T-helper 17 cell (primary cell): ENCODE measurements around the gene TMEM109. TPM values are rescaled to one million over a fixed set of nuclear protein-coding genes. Genes with fewer than 3 reads are reported as not detected.
A peak's percentile ranks its signal among the peaks of the same experiment; 100 is the strongest.

ENCODE experiments used
- ATAC-seq: fragments of 150-1000 bp; cut with Tn5 transposase; 2 replicates; pipeline ENCODE4 v1.10.0; 2021; ENCODE audit warnings: mild to moderate bottlenecking, moderate library complexity
- DNase-seq, 3 donors: peaks; one replicate each; pipeline versions ENCODE4 v3.0.0 to v3.0.0-alpha.2; 2020 to 2021
- H3K9me3 ChIP-seq: one replicate; pipeline ENCODE4 v1.7.0; 2013; ENCODE audit warnings: low read length, mild to moderate bottlenecking; ENCODE audit not compliant: control insufficient read depth, poor library complexity, severe bottlenecking
- H3K27ac Mint-ChIP-seq: one replicate; pipeline ENCODE4 v1.8.0; 2022; ENCODE audit warnings: mild to moderate bottlenecking, moderate library complexity, mixed read lengths
- H3K27me3 Mint-ChIP-seq: one replicate; pipeline ENCODE4 v1.8.0; 2022; ENCODE audit warnings: mixed read lengths
- H3K36me3 Mint-ChIP-seq: one replicate; pipeline ENCODE4 v1.8.0; 2022; ENCODE audit warnings: low read depth, mixed read lengths
- H3K4me1 Mint-ChIP-seq: one replicate; pipeline ENCODE4 v1.8.0; 2022; ENCODE audit warnings: mild to moderate bottlenecking, mixed read lengths
- H3K4me3 Mint-ChIP-seq: one replicate; pipeline ENCODE4 v1.8.0; 2022; ENCODE audit warnings: mild to moderate bottlenecking, moderate library complexity, mixed read lengths
- total RNA-seq, 4 donors: library from RNA in 2 of 4; stranded (reverse) in 2 of 4; gene quantifications; one replicate each; pipeline ENCODE4 v1.2.3 and lab custom pipeline; 2022 to 2026

The TMEM109 gene
- total RNA-seq, 2 donors from 2014 or later: 42.8 to 52.7 TPM

- DNase-seq (no peak), ATAC-seq (no peak)
- H3K4me3 Mint-ChIP-seq: no peak overlapping the region
- H3K4me1 Mint-ChIP-seq: peaks cover 20% of the 10 kb centered on the region
- no peaks in the 10 kb centered on the region for H3K9me3 ChIP-seq
- H3K36me3 Mint-ChIP-seq: peaks cover 9% of the 10 kb centered on the region
- peaks cover 27% of the 10 kb centered on the region for H3K27me3 Mint-ChIP-seq
- no peak overlapping the region for H3K27ac Mint-ChIP-seq
These were observed 7.3 kb downstream of the TMEM109 start for GRCh38 chr11:60921259-60921658.

- DNase-seq: no peak
- H3K9me3 ChIP-seq: no peaks in the 10 kb centered on the region
- peaks cover 32% of the 10 kb centered on the region for H3K27me3 Mint-ChIP-seq
- no peak for ATAC-seq
- peaks cover 9% of the 10 kb centered on the region for H3K36me3 Mint-ChIP-seq
- no peak overlapping the region for H3K4me3 Mint-ChIP-seq
- no peak overlapping the region for H3K27ac Mint-ChIP-seq
- peaks cover 17% of the 10 kb centered on the region for H3K4me1 Mint-ChIP-seq
These were observed 7.9 kb downstream of the TMEM109 start for GRCh38 chr11:60921777-60922335.

GRCh38 chr11:60922906-60923305, 8.9 kb downstream of the TMEM109 start:
- no peaks in the 10 kb centered on the region for H3K9me3 ChIP-seq
- H3K36me3 Mint-ChIP-seq: peaks cover 9% of the 10 kb centered on the region
- ATAC-seq (no peak), DNase-seq (no peak)
- H3K4me3 Mint-ChIP-seq: no peak overlapping the region
- no peak overlapping the region for H3K27ac Mint-ChIP-seq
- peaks cover 42% of the 10 kb centered on the region for H3K27me3 Mint-ChIP-seq
- H3K4me1 Mint-ChIP-seq: peaks cover 12% of the 10 kb centered on the region

- DNase-seq (no peak), ATAC-seq (no peak)
- Mint-ChIP-seq H3K36me3 (peaks cover 9% of the 10 kb centered on the region), H3K4me1 (peaks cover 10% of the 10 kb centered on the region), H3K27ac (no peak overlapping the region), H3K27me3 (peaks cover 42% of the 10 kb centered on the region), H3K4me3 (peak overlapping the region; percentile 79)
- H3K9me3 ChIP-seq: no peaks in the 10 kb centered on the region
These were observed 9.4 kb downstream of the TMEM109 start for GRCh38 chr11:60923326-60923725.

- H3K36me3 Mint-ChIP-seq: peaks cover 9% of the 10 kb centered on the region
- no peak for DNase-seq
- no peaks in the 10 kb centered on the region for H3K9me3 ChIP-seq
These were observed 9.8 kb downstream of the TMEM109 start for GRCh38 chr11:60923800-60924109.

GRCh38 chr11:60924110-60924905, 10.3 kb downstream of the TMEM109 start, which contains the start of gene TMEM132A:
Gene TMEM132A, plus strand, starts transcription at chr11:60924460. Its CDS starts 174 bp downstream, at chr11:60924634.
- Mint-ChIP-seq H3K27ac (no peak within 1 kb of the TSS), H3K4me3 (peak within 1 kb of the TSS; percentile 79), H3K27me3 (peaks cover 44% of the 10 kb centered on the region), H3K4me1 (peaks cover 10% of the 10 kb centered on the region), H3K36me3 (peaks cover 9% of the 10 kb centered on the region)
- DNase-seq: no peak
- ATAC-seq: peak; percentile 55
- no peaks in the 10 kb centered on the region for H3K9me3 ChIP-seq

More at GRCh38 chr11:60923800-60924109, 9.8 kb downstream of the TMEM109 start:
- no peak for ATAC-seq
- Mint-ChIP-seq H3K27ac (no peak overlapping the region), H3K4me3 (peak overlapping the region; percentile 79), H3K27me3 (peaks cover 42% of the 10 kb centered on the region), H3K4me1 (peaks cover 10% of the 10 kb centered on the region)

- Mint-ChIP-seq H3K27me3 (peaks cover 53% of the 10 kb centered on the region), H3K36me3 (peaks cover 10% of the 10 kb centered on the region), H3K4me3 (peak overlapping the region; percentile 79), H3K27ac (no peak overlapping the region), H3K4me1 (peaks cover 10% of the 10 kb centered on the region)
- DNase-seq: no peak
- H3K9me3 ChIP-seq: no peaks in the 10 kb centered on the region
- ATAC-seq: peak; percentile 51
These were observed 11.2 kb downstream of the TMEM109 start for GRCh38 chr11:60924906-60925853.

- Mint-ChIP-seq H3K36me3 (peaks cover 7% of the 10 kb centered on the region), H3K4me1 (peaks cover 10% of the 10 kb centered on the region), H3K27ac (no peak overlapping the region), H3K4me3 (peak overlapping the region; percentile 79), H3K27me3 (peaks cover 54% of the 10 kb centered on the region)
- no peak for ATAC-seq
- no peak for DNase-seq
- no peaks in the 10 kb centered on the region for H3K9me3 ChIP-seq
These were observed 11.9 kb downstream of the TMEM109 start for GRCh38 chr11:60925868-60926267.

- DNase-seq (no peak), ATAC-seq (no peak)
- Mint-ChIP-seq H3K36me3 (peaks cover 7% of the 10 kb centered on the region), H3K4me1 (peaks cover 10% of the 10 kb centered on the region), H3K27me3 (peaks cover 54% of the 10 kb centered on the region), H3K27ac (no peak overlapping the region), H3K4me3 (peak overlapping the region; percentile 3)
- no peaks in the 10 kb centered on the region for H3K9me3 ChIP-seq
These were observed 12.5 kb downstream of the TMEM109 start for GRCh38 chr11:60926500-60926899.

- H3K4me1 Mint-ChIP-seq: peaks cover 10% of the 10 kb centered on the region
- H3K27me3 Mint-ChIP-seq: peaks cover 53% of the 10 kb centered on the region
- DNase-seq: no peak
- H3K27ac Mint-ChIP-seq: no peak overlapping the region
- no peaks in the 10 kb centered on the region for H3K9me3 ChIP-seq
- no peak overlapping the region for H3K4me3 Mint-ChIP-seq
- H3K36me3 Mint-ChIP-seq: peaks cover 7% of the 10 kb centered on the region
- ATAC-seq: no peak
These were observed 13.2 kb downstream of the TMEM109 start for GRCh38 chr11:60927061-60927592.

- H3K27ac Mint-ChIP-seq: no peak overlapping the region
- no peaks in the 10 kb centered on the region for H3K9me3 ChIP-seq
- H3K27me3 Mint-ChIP-seq: peaks cover 48% of the 10 kb centered on the region
- H3K4me1 Mint-ChIP-seq: peaks cover 7% of the 10 kb centered on the region
- H3K36me3 Mint-ChIP-seq: peaks cover 3% of the 10 kb centered on the region
- DNase-seq (no peak), ATAC-seq (no peak)
- no peak overlapping the region for H3K4me3 Mint-ChIP-seq
These were observed 13.6 kb downstream of the TMEM109 start for GRCh38 chr11:60927600-60927999.

GRCh38 chr11:60928563-60929001, 14.6 kb downstream of the TMEM109 start:
- no peak for DNase-seq
- no peak for ATAC-seq
- no peak overlapping the region for H3K27ac Mint-ChIP-seq
- H3K27me3 Mint-ChIP-seq: peaks cover 41% of the 10 kb centered on the region
- H3K4me3 Mint-ChIP-seq: no peak overlapping the region
- peaks cover 3% of the 10 kb centered on the region for H3K36me3 Mint-ChIP-seq
- no peaks in the 10 kb centered on the region for H3K9me3 ChIP-seq
- peaks cover 5% of the 10 kb centered on the region for H3K4me1 Mint-ChIP-seq

GRCh38 chr11:60929764-60930163, 15.8 kb downstream of the TMEM109 start:
- ATAC-seq: no peak
- H3K4me3 Mint-ChIP-seq: peak overlapping the region; percentile 65

More at GRCh38 chr11:60929764-60930163, 15.8 kb downstream of the TMEM109 start:
- H3K9me3 ChIP-seq: no peaks in the 10 kb centered on the region
- no peak for DNase-seq
- Mint-ChIP-seq H3K27me3 (peaks cover 44% of the 10 kb centered on the region), H3K4me1 (peaks cover 5% of the 10 kb centered on the region), H3K27ac (no peak overlapping the region), H3K36me3 (peaks cover 3% of the 10 kb centered on the region)
